Activated T-cell treated with anti-CD3 and anti-CD28 coated beads for 48 hours (primary cell): ENCODE measurements around the gene YJU2.
A peak's percentile ranks its signal among the peaks of the same experiment; 100 is the strongest.

Experiments used
- DNase-seq: peaks from one replicate; pipeline ENCODE4 v3.0.0-alpha.2; 2020; ENCODE audit warnings: low read depth

The YJU2 gene

DNA sequence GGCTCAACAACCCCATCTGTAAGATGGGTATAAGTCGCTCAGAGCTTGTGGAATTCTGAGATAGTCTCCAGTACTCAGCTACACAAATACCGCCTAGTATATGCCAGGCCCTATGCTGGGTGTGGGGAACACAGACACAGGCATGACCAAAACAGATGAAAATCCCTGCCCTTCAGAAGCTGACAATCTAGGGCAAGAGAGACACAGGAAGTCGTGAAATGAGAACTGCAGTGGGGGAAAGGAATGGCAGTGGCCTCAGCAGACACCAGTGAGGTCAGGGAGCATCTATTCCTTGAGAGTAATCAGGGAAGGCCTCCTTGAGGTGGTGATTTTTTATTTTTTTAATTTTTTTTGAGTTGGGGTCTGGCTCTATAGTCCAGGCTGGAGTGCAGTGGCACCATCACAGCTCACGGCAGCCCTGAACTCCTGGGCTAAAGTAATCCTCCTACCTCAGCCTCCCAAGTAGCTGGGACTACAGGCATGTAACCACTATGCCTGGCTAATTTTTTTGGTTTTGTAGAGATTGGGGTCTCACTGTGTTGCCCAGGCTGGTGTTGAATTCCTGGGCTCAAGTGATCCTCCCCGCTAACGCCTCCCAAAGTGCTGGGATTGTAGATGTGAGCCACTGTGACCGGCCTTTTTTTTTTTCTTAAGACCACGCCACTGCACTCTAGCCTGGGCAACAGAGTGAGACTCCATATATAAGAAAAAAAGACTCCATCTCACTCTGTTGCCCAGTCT is 52.1 kb downstream of the YJU2 start:
- no peak for DNase-seq

DNA sequence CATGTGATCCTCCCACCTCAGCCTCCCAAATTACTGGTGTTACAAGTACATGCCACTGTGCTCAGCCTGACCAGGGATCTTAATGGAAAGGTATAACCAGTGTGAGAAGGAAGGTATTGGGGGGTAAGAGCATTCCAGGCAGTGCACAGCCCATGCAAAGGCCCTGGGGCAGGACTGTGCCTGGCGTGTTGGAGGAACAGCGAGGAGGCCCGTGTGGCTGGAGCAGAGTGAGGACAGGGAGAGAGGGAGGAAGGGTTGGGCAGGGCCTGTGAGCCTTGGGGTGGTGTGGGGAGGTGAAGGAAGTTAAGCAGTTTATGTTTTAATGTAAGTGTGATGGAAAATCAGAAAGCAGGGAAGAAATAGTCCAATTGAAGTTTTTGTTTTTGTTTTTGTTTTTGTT is 53.7 kb downstream of the YJU2 start:
- DNase-seq = no peak

DNA sequence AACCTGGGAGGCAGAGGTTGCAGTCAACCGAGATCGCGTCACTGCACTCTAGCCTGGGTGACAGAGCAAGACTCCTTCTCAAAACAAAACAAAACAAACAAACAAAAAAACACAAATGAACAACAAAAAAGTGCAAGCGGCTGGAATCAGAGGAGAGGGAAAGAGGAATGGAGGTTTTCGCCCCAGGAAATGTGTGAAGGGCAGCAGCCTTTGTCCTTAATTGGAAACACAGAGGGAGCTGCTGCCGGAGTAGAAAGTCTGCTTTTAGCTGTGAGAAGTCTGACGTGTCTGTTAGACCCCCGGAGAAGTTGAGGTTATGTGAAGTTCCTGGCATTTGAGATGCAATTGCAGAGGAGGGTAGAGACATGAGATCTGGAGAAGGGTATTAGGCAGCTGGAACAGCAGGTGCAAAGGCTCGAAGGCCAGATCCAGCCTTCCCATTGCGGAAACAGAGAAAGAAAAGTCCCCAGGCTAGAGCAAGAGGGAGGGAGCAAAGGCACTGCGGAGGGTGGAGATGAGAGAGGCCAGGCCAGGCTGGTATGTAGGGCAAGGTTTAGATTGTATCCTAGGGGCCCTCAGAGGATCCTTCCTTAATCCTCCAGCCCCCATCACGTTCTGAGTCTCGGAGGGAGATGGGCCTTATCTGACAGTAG is 54.8 kb downstream of the YJU2 start:
- DNase-seq = no peak

DNA sequence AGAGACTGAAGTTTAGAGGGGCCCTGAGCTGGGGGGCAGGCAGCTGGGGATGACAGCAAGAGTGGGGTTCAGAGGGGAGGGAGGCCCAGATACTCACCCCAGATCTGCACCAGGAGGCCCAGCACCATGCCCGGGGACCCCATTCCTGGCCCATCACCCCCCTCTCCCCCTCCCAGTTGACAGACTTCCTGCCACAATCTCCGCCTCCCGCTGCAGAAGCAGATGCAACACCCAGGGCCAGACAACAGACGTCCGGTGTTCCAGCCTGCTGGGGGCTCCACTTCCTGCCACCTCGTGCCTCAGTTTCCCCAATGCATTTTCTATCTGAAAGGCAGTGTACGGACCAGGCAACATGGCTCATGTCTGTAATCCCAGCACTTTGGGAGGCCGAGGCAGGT is 55.4 kb downstream of the YJU2 start, which contains the start of gene TMIGD2:
TSS of gene TMIGD2 (minus strand) at position 147 of the 398 bp plus-strand sequence. CDS start at position 143, 4 bp downstream.
- no peak for DNase-seq

DNA sequence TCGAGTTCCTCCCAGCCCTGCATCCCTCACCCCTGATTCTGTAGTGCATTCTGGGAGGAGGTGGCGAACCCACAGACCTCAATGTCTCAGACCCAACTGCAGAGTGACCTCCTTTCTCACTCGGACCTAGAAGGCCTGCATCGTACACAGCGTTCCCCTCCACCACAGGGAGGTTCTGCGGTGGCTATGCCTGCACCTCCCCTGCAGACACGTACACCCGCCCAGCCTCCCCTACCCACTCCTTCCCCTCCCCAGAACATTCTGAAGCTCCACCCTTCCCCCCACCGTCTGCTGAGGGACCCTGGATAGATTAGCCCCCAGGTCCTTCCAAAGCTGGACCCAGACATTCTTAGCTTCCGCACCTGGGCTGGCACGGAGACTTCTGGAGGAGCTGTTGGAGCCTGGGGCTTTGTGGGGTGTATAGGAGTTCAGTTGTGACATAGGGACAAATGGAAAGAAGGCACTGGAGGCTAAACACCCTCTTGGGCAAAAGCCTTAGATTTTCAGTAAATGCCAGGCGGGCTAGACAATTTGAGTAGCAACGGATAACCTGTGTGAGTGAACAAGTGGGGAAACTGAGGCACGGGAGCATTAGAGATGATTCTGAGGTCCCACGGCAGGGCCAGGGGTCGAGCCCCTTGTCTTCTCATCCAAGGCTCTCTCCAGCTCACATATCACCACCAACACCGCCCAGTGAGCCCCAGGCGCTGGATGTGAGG is 57.1 kb downstream of the YJU2 start:
- DNase-seq = no peak

DNA sequence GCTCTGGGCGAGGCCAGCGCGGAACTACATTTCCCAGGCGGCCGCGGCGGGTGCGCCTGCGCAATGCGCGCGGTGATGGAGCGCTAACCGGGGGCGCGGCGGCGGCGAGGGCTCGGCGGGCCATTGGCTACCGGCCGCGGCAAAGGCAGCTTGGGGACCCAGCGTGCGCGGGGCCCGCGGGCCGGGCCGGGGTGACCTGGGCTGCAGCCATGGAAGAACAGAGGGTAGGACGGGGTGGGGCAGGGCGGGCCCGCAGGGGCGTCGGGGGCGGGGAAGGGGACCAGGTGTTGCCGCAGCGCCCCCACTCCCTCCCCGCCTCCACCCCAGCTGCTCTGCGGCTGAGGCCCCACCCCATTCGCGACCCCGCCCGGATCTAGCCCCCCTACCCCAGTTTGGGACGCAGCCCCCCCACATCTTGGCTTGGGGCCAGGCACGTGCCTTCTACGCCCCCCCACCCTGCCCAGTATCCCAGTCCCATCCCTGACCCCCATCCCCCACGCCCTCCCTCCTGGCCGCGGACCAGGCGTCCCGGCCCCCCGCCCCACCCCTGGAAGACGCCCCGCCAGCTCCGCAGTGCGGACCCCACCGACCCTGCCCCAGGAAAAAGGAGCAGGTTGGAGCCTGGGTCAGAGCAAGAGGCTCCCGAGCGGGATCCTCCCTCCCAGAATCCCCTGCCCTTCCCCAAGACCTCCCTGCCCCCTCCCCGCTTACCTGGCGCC is 57.8 kb downstream of the YJU2 start, which contains the start of gene FSD1:
TSS of gene FSD1 (plus strand) at position 61 of the 719 bp plus-strand sequence. CDS start at position 210, 149 bp downstream.
- peak; percentile 85 for DNase-seq

DNA sequence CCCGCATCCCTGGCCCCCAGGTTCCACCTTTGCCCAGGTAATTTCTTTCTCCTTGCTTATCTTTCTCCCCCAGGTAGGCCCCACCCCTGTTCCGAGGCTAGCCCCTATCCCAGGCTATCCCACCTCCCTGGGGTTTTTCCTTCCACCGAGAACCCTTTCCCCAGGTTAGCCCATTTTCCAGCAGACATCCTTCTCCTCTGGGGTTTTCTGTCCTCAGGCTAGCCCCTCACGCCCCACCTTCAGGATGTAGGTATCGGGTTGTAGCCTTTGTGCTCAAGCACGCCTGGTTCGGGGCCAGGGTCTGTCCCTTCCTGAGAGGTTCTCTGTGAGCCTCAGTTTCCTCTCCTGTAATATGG is 58.4 kb downstream of the YJU2 start:
- no peak for DNase-seq

DNA sequence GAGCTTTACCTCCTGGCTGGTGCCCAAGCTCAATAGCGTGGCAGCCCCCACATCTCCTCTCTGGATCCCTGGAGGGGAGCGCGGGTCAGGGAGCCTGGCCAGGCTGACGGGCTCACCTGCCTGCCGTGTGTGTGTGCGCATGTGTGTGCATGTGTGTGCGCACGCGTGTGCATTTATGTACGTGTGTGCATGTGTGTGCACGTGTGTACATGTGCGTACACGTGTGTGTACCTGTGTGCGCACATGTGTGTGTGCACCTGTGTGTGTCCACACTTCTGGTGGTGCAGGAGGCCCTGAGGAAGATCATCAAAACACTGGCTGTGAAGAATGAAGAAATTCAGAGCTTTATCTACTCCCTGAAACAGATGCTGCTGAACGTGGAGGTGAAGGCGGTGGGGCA is 58.8 kb downstream of the YJU2 start:
- no peak for DNase-seq

DNA sequence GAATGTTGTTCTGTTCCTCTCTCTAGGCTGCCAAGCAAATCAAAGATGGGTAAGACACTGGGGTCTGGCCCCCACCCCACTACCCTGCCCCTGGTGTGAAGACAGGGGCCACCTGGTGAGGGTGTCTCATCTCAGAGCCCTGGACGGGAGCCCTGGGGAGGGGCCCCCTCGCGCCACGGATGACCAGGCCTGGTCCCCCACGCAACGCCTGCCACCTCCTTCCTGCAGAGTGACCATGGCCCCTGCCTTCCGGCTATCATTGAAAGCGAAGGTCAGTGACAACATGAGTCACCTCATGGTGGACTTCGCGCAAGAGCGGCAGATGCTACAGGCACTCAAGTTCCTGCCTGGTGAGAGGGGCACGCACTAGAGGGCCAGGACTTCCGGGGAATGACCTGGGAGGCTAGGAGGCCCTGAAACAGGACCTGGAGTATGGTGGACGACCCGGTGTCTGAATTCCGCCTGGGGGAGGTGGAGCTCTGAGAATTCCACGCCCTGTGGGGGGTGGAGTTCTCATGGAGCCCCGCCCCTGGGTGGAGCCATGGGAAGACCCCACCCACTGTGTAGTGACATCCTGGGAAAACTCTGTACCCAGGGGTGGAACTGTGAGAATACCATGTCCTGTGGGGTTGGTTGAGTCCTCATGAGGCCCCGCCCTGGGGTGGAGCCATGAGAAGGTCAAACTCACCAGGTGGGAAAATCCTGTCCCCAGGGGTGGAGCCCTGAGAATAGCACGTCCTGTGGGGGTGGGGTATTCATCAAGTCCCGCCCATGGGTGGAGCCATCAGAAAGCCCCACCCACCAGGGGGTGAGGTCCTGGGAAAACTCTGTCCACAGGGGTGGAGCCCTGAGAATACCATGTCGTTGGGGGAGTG is 63.6 kb downstream of the YJU2 start:
- DNase-seq = no peak

DNA sequence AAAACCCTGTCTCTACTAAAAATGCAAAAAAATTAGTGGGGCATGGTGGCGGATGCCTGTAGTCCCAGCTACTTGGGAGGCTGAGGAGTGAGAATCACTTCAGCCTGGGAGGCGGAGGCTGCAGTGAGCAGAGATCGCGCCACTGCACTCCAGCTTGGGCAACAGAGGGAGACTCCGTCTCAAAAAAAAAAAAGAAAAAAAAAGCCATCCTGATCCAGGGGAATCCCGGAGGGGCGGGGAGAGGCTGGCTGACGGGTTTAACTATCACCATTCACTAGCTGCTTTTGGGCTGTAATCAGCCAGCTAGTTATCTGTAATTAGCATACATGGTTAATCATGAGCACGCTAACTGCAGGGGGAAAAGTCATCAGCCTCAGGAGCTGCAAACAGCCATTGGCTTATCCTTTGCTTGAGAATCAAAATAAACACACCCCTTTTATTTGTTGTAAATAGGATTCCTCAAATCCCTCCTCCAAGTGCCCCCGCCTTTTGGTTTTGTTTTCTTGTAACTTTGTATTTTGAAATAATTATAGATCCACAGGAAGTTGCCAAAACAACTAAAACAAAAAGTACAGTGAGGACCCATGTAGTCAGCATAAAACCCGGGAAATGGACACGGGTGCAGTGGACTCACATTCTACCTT is 67.1 kb downstream of the YJU2 start:
- no peak for DNase-seq

DNA sequence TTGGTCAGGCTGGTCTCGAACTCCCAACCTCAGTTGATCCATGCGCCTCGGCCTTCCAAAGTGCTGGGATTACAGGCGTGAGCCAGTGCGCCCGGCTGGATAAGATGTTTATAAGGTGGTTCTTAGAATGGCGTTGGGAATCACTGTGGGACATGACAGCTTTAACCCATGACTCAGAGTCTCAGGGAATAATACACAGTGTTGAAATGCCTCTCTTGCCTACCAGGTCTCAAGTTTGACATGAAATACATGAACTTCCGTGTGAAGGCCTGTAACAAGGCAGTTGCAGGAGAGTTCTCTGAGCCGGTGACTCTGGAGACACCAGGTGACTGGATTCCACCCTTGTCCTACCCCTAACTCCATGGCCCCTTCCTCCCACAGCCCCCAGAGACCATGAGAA is 70.1 kb downstream of the YJU2 start:
- no peak for DNase-seq

DNA sequence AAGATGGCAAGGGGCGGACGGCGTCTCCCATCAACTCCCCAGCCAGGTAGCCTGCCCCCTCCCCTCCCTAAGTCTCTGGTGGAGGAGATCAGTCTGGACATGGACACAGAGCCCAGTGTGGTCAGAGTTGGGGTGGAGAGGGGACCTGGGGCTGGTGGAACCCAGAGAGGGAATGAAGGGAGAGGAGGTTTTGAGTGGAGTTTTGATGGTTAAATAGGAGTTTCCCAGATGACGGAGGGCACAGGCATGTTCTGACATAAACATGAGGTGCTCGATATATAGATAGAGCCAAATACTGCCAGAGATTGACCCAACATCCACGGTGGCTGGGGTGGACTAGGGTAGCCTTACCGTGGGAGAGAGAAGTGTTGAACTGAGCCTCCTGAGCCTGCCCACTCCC is 71.6 kb downstream of the YJU2 start:
- no peak for DNase-seq
